Astrocyte (in vitro differentiated cells and primary cell): ENCODE results near the gene ARHGAP26.

Experiments used
- CTCF ChIP-seq: IDR thresholded peaks from 2 replicates; pipeline ENCODE4 v1.5.1; 2011; ENCODE audit warnings: low read depth, mild to moderate bottlenecking, inconsistent platforms, low read length, moderate library complexity; ENCODE audit not compliant: insufficient read depth
- EZH2 ChIP-seq: IDR thresholded peaks from 2 replicates; pipeline ENCODE4 v1.6.1; 2012; ENCODE audit warnings: mild to moderate bottlenecking, low read length, inconsistent platforms; ENCODE audit not compliant: insufficient read depth

- TF ChIP-seq CTCF: no peak
- no peak for TF ChIP-seq EZH2
Measured at GRCh38 chr5:142810743-142811290, 40.6 kb downstream of the ARHGAP26 start.
